ENCODE results near the gene RNF180.
"Not testable (repeated sequence)": the region's sequence is repeated elsewhere in the genome, so short reads cannot be mapped to it uniquely, and the experiment has no call there.

DNA sequence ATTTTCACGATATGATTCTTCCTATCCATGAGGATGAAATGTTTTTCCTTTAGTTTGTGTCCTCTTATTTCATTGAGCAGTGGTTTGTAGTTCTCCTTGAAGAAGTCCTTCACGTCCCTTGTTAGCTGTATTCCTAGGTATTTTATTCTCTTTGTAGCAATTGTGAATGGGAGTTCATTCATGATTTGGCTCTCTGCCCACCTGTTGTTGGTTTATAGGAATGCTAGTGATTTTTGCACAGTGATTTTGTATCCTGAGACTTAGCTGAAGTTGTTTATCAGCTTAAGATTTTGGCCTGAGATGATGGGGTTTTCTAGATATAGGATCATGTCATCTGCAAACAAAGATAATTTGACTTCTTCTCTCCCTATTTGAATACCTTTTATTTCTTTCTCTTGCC lies 122.9 kb downstream of the RNF180 start:
- TF ChIP-seq, protein P1, sequence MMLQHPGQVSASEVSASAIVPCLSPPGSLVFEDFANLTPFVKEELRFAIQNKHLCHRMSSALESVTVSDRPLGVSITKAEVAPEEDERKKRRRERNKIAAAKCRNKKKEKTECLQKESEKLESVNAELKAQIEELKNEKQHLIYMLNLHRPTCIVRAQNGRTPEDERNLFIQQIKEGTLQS (CRISPR knock-in tag; conservative IDR thresholded peaks at IDR 0.05): not testable (repeated sequence)
- TF ChIP-seq, protein P2, sequence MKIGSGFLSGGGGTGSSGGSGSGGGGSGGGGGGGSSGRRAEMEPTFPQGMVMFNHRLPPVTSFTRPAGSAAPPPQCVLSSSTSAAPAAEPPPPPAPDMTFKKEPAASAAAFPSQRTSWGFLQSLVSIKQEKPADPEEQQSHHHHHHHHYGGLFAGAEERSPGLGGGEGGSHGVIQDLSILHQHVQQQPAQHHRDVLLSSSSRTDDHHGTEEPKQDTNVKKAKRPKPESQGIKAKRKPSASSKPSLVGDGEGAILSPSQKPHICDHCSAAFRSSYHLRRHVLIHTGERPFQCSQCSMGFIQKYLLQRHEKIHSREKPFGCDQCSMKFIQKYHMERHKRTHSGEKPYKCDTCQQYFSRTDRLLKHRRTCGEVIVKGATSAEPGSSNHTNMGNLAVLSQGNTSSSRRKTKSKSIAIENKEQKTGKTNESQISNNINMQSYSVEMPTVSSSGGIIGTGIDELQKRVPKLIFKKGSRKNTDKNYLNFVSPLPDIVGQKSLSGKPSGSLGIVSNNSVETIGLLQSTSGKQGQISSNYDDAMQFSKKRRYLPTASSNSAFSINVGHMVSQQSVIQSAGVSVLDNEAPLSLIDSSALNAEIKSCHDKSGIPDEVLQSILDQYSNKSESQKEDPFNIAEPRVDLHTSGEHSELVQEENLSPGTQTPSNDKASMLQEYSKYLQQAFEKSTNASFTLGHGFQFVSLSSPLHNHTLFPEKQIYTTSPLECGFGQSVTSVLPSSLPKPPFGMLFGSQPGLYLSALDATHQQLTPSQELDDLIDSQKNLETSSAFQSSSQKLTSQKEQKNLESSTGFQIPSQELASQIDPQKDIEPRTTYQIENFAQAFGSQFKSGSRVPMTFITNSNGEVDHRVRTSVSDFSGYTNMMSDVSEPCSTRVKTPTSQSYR (CRISPR knock-in tag; IDR thresholded peaks at IDR 0.05): not testable (repeated sequence)
- TF ChIP-seq ERG (CRISPR knock-in tag; IDR thresholded peaks at IDR 0.05); CTCF (IDR thresholded peaks at IDR 0.05); HMGXB4 (CRISPR knock-in tag; IDR thresholded peaks at IDR 0.05); NFYB (CRISPR knock-in tag; conservative IDR thresholded peaks at IDR 0.05; ENCODE audit: low read depth); CBFB (CRISPR knock-in tag; IDR thresholded peaks at IDR 0.05; ENCODE audit: low read depth); FOXJ3 (CRISPR knock-in tag; IDR thresholded peaks at IDR 0.05; ENCODE audit: borderline replicate concordance); TEAD1 (CRISPR knock-in tag; IDR thresholded peaks at IDR 0.05): not testable (repeated sequence)
- TF ChIP-seq, protein P3, sequence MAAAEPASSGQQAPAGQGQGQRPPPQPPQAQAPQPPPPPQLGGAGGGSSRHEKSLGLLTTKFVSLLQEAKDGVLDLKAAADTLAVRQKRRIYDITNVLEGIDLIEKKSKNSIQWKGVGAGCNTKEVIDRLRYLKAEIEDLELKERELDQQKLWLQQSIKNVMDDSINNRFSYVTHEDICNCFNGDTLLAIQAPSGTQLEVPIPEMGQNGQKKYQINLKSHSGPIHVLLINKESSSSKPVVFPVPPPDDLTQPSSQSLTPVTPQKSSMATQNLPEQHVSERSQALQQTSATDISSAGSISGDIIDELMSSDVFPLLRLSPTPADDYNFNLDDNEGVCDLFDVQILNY (CRISPR knock-in tag; IDR thresholded peaks at IDR 0.05): not testable (repeated sequence)

All from WTC11 (cell line).